ENCODE measurements around the gene CCT8.

CCT8 gene

DNA sequence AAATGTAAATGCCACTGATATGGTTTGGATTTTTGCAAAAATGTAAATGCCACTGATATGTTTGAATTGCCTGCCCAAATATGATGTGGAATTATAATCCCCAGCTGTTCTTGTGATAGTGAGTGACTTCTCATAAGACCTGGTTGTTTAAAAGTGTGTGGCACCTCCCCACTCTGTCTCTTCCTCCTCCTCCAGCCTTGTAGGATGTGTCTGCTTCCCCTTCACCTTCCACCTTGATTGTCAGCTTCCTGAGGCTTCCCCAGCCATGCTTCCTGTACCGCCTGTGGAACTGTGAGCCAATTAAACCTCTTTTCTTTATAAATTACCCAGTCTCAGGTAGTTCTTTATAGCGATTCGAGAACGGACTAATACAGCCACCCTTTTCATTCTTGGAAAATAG, 1.3 kb upstream of the CCT8 start:
- TF ChIP-seq, protein P1, sequence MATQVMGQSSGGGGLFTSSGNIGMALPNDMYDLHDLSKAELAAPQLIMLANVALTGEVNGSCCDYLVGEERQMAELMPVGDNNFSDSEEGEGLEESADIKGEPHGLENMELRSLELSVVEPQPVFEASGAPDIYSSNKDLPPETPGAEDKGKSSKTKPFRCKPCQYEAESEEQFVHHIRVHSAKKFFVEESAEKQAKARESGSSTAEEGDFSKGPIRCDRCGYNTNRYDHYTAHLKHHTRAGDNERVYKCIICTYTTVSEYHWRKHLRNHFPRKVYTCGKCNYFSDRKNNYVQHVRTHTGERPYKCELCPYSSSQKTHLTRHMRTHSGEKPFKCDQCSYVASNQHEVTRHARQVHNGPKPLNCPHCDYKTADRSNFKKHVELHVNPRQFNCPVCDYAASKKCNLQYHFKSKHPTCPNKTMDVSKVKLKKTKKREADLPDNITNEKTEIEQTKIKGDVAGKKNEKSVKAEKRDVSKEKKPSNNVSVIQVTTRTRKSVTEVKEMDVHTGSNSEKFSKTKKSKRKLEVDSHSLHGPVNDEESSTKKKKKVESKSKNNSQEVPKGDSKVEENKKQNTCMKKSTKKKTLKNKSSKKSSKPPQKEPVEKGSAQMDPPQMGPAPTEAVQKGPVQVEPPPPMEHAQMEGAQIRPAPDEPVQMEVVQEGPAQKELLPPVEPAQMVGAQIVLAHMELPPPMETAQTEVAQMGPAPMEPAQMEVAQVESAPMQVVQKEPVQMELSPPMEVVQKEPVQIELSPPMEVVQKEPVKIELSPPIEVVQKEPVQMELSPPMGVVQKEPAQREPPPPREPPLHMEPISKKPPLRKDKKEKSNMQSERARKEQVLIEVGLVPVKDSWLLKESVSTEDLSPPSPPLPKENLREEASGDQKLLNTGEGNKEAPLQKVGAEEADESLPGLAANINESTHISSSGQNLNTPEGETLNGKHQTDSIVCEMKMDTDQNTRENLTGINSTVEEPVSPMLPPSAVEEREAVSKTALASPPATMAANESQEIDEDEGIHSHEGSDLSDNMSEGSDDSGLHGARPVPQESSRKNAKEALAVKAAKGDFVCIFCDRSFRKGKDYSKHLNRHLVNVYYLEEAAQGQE (IDR thresholded peaks at IDR 0.05; ENCODE audit: insufficient read depth in 1 of 2, low read depth in 2 of 2, low read length in 2 of 2): no peak
- TF ChIP-seq TAF1 (IDR thresholded peaks at IDR 0.05; ENCODE audit: borderline replicate concordance, insufficient read depth, low read length) (no peak), POLR2AphosphoS5 (IDR thresholded peaks at IDR 0.05; ENCODE audit: low read depth, low read length) (no peak), SIN3A (IDR thresholded peaks at IDR 0.05; ENCODE audit: borderline replicate concordance, insufficient read depth, low read length) (no peak), FOXP2 (optimal IDR thresholded peaks at IDR 0.05; ENCODE audit: borderline replicate concordance, extremely low read depth, extremely low read length, insufficient read depth) (no peak)

DNA sequence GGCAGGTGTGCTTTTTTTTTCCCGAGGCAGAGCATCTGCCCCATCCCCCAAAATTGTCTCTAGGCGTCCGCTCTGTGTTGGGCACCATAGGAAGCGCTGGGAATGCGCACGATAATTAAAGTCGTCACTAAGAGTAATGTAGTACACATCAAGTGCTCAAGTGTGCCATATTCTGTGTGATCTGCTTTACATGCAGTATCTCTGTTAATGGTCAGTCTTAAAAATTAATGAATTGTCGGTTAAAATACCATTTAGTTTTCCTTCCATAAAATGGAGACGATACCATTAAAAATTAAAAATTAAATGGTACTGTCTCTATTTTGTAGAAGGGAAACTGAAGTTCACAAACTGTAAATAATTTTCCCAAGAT, 544 bp upstream of the CCT8 start:
- no peak for TF ChIP-seq FOXP2 (optimal IDR thresholded peaks at IDR 0.05; ENCODE audit: borderline replicate concordance, extremely low read depth, extremely low read length, insufficient read depth)
- TF ChIP-seq TAF1 (IDR thresholded peaks at IDR 0.05; ENCODE audit: borderline replicate concordance, insufficient read depth, low read length): no peak
- TF ChIP-seq, protein P1 (IDR thresholded peaks at IDR 0.05; ENCODE audit: insufficient read depth in 1 of 2, low read depth in 2 of 2, low read length in 2 of 2): no peak
- TF ChIP-seq POLR2AphosphoS5 (IDR thresholded peaks at IDR 0.05; ENCODE audit: low read depth, low read length): no peak
- TF ChIP-seq SIN3A (IDR thresholded peaks at IDR 0.05; ENCODE audit: borderline replicate concordance, insufficient read depth, low read length): no peak

DNA sequence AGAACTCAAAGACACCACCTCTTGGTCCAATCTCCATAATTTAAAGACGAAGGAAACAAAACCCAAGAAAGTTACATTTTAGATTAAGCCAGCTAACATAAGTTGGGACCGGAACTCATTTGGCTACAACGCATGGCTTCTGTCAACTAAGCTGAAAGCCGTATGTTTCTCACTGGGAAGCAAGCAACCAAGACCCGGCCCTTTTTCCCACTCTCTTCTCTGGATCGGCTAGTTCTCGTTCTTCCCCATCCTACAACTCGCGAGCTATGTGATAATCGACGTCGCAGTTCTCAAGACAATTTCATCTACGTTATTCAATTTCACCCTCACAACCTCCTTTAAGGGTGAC, 601 bp downstream of the CCT8 start:
- TF ChIP-seq FOXP2 (optimal IDR thresholded peaks at IDR 0.05; ENCODE audit: borderline replicate concordance, extremely low read depth, extremely low read length, insufficient read depth) (no peak), SIN3A (IDR thresholded peaks at IDR 0.05; ENCODE audit: borderline replicate concordance, insufficient read depth, low read length) (no peak; the same call in 1 of the 2 replicates), POLR2AphosphoS5 (IDR thresholded peaks at IDR 0.05; ENCODE audit: low read depth, low read length) (no peak), TAF1 (IDR thresholded peaks at IDR 0.05; ENCODE audit: borderline replicate concordance, insufficient read depth, low read length) (no peak)
- TF ChIP-seq, protein P1 (IDR thresholded peaks at IDR 0.05; ENCODE audit: insufficient read depth in 1 of 2, low read depth in 2 of 2, low read length in 2 of 2): no peak

DNA sequence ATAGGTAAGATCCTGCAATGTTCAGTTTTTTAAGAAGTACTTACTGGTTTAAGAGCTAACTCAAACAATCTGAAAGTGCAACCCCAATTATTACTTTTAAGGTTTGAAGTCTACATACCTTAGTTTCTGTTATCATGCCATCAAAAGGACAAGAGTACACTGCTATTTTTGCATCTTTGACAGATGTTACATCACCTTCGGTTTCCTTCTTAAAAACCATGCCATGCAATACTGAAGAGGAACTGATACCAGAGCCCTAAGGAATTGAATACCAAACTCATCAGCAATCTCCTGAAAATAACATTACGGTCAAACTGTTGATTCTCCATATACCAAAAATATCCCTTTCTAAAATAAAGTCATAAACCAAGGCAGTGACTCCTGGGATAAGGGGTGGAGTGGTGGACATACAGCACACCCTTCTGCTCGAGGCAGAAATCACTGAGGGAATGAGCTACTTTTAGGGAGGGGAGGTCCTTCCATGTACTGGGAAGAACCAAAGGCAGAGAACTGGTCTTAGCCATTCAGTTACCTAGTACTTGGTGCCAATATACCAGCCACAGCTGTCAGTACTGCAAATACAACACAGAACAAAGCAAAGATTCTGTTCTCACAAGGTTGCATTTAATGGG, 8.5 kb downstream of the CCT8 start:
- TF ChIP-seq, protein P1 (IDR thresholded peaks at IDR 0.05; ENCODE audit: insufficient read depth in 1 of 2, low read depth in 2 of 2, low read length in 2 of 2): no peak
- TF ChIP-seq FOXP2 (optimal IDR thresholded peaks at IDR 0.05; ENCODE audit: borderline replicate concordance, extremely low read depth, extremely low read length, insufficient read depth) (no peak), TAF1 (IDR thresholded peaks at IDR 0.05; ENCODE audit: borderline replicate concordance, insufficient read depth, low read length) (no peak), SIN3A (IDR thresholded peaks at IDR 0.05; ENCODE audit: borderline replicate concordance, insufficient read depth, low read length) (no peak), POLR2AphosphoS5 (IDR thresholded peaks at IDR 0.05; ENCODE audit: low read depth, low read length) (no peak)

Measured in PFSK-1 (cell line).